GM12892 (cell line): Measurements from ENCODE around the gene TJP2.

Experiments used
- POLR2A ChIP-seq: IDR thresholded peaks from 2 replicates; pipeline ENCODE4 v1.6.1; 2011; ENCODE audit warnings: low read depth, low read length, control low read depth
- POLR2AphosphoS5 ChIP-seq: IDR thresholded peaks from 2 replicates; pipeline ENCODE4 v1.6.1; 2011; ENCODE audit warnings: low read depth, low read length, control low read depth

GRCh38 chr9:69314547-69314946, 140.5 kb downstream of the TJP2 start:
- TF ChIP-seq POLR2AphosphoS5 (no peak), POLR2A (no peak)
